HEK293T (cell line): ENCODE results near the gene TPBG.
"Not testable (repeated sequence)": the region's sequence is repeated elsewhere in the genome, so short reads cannot be mapped to it uniquely, and the experiment has no call there.

Experiments used
- ARNT ChIP-seq: fragments of 450-650 bp; IDR thresholded peaks from 2 replicates; pipeline ENCODE4 v1.6.1; 2017; ENCODE audit warnings: mild to moderate bottlenecking
- BHLHE40 ChIP-seq: fragments of 450-650 bp; IDR thresholded peaks from 2 replicates; pipeline ENCODE4 v1.6.1; 2016; ENCODE audit warnings: mild to moderate bottlenecking, moderate library complexity, borderline replicate concordance
- CTBP1 ChIP-seq: fragments of 450-650 bp; IDR thresholded peaks from 2 replicates; pipeline ENCODE4 v1.6.1; 2016; ENCODE audit warnings: borderline replicate concordance
- ELF4 ChIP-seq: fragments of 450-650 bp; IDR thresholded peaks from 2 replicates; pipeline ENCODE4 v1.6.1; 2017; ENCODE audit warnings: antibody characterized with exemption
- FOXA1 ChIP-seq: fragments of 450-650 bp; IDR thresholded peaks from 2 replicates; pipeline ENCODE4 v1.6.1; 2016; ENCODE audit warnings: mild to moderate bottlenecking
- FOXK2 ChIP-seq: fragments of 450-650 bp; IDR thresholded peaks from 2 replicates; pipeline ENCODE4 v1.6.1; 2016; ENCODE audit warnings: mild to moderate bottlenecking
- FOXM1 ChIP-seq: fragments of 450-650 bp; IDR thresholded peaks from 2 replicates; pipeline ENCODE4 v1.6.1; 2017; ENCODE audit warnings: mild to moderate bottlenecking, borderline replicate concordance
- HDGF ChIP-seq: fragments of 450-650 bp; IDR thresholded peaks from 2 replicates; pipeline ENCODE4 v1.6.1; 2017; ENCODE audit warnings: antibody characterized with exemption, borderline replicate concordance
- NFRKB ChIP-seq: fragments of 450-650 bp; IDR thresholded peaks from 2 replicates; pipeline ENCODE4 v1.6.1; 2016; ENCODE audit warnings: mild to moderate bottlenecking, moderate library complexity
- SP1 ChIP-seq: fragments of 450-650 bp; IDR thresholded peaks from 2 replicates; pipeline ENCODE4 v1.6.1; 2017
- SUZ12 ChIP-seq: fragments of 450-650 bp; IDR thresholded peaks from 2 replicates; pipeline ENCODE4 v1.6.1; 2016; ENCODE audit warnings: mild to moderate bottlenecking
- TARDBP ChIP-seq: fragments of 450-650 bp; IDR thresholded peaks from 2 replicates; pipeline ENCODE4 v1.6.1; 2016
- ZNF384 ChIP-seq: fragments of 450-650 bp; IDR thresholded peaks from 2 replicates; pipeline ENCODE4 v1.6.1; 2016
- TF ChIP-seq, protein P1 (sequence below): fragments of 450-650 bp; IDR thresholded peaks from 2 replicates; pipeline ENCODE4 v1.6.1; 2016

DNA sequence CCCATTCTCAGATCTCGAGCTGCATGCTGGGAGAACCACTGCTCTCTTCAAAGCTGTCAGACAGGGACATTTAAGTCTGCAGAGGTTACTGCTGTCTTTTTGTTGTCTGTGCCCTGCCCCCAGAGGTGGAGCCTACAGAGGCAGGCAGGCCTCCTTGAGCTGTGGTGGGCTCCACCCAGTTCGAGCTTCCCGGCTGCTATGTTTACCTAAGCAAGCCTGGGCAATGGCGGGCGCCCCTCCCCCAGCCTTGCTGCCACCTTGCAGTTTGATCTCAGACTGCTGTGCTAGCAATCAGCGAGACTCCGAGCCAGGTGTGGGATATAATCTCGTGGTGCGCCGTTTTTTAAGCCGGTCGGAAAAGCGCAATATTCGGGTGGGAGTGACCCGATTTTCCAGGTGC is 31.2 kb downstream of the TPBG start:
- TF ChIP-seq BHLHE40, ARNT, NFRKB, SUZ12, ZNF384, ELF4, HDGF, FOXA1, TARDBP, FOXM1, SP1, CTBP1, FOXK2: not testable (repeated sequence)
- TF ChIP-seq, protein P1, sequence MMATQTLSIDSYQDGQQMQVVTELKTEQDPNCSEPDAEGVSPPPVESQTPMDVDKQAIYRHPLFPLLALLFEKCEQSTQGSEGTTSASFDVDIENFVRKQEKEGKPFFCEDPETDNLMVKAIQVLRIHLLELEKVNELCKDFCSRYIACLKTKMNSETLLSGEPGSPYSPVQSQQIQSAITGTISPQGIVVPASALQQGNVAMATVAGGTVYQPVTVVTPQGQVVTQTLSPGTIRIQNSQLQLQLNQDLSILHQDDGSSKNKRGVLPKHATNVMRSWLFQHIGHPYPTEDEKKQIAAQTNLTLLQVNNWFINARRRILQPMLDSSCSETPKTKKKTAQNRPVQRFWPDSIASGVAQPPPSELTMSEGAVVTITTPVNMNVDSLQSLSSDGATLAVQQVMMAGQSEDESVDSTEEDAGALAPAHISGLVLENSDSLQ = not testable (repeated sequence)
